Measurements from ENCODE around the gene STH. TPM values are rescaled to one million over a fixed set of nuclear protein-coding genes. Genes with fewer than 3 reads are reported as not detected.
A peak's percentile ranks its signal among the peaks of the same experiment; 100 is the strongest.

STH gene
- total RNA-seq, 1 donor from 2014 or later: not detected

GRCh38 chr17:46027976-46028325, 28.9 kb downstream of the STH start:
- ATAC-seq: no peak

- no peak for ATAC-seq
Observed at GRCh38 chr17:46028374-46028773, 29.3 kb downstream of the STH start.

GRCh38 chr17:46028981-46029565, 30.0 kb downstream of the STH start:
- ATAC-seq: no peak

GRCh38 chr17:46029627-46030026, 30.6 kb downstream of the STH start:
- ATAC-seq: no peak

- ATAC-seq: no peak
Observed at GRCh38 chr17:46030752-46031151, 31.7 kb downstream of the STH start.

- ATAC-seq: peak; percentile 9
Observed at GRCh38 chr17:46031440-46031839, 32.4 kb downstream of the STH start.

GRCh38 chr17:46031920-46032319, 32.9 kb downstream of the STH start:
- peak; percentile 28 for ATAC-seq

GRCh38 chr17:46032909-46033308, 33.9 kb downstream of the STH start:
- ATAC-seq: no peak

GRCh38 chr17:46033392-46033791, 34.3 kb downstream of the STH start:
- peak; percentile 8 for ATAC-seq

GRCh38 chr17:46035112-46035818, 36.2 kb downstream of the STH start:
- ATAC-seq: no peak

GRCh38 chr17:46036491-46036890, 37.4 kb downstream of the STH start:
- ATAC-seq: no peak

- ATAC-seq: no peak
Observed at GRCh38 chr17:46037722-46038255, 38.7 kb downstream of the STH start.

- ATAC-seq: no peak
Observed at GRCh38 chr17:46038414-46038813, 39.4 kb downstream of the STH start.

GRCh38 chr17:46038937-46039336, 39.9 kb downstream of the STH start:
- peak; percentile 7 for ATAC-seq

GRCh38 chr17:46039592-46040186, 40.6 kb downstream of the STH start:
- no peak for ATAC-seq

GRCh38 chr17:46042246-46042645, 43.2 kb downstream of the STH start:
- no peak for ATAC-seq

GRCh38 chr17:46042925-46043324, 43.9 kb downstream of the STH start:
- ATAC-seq: no peak

GRCh38 chr17:46043606-46044005, 44.6 kb downstream of the STH start:
- no peak for ATAC-seq

- ATAC-seq: peak; percentile 73
Observed at GRCh38 chr17:46044286-46044928, 45.4 kb downstream of the STH start.

- no peak for ATAC-seq
Observed at GRCh38 chr17:46044989-46045388, 45.9 kb downstream of the STH start.

- ATAC-seq: peak; percentile 48
Observed at GRCh38 chr17:46045639-46046038, 46.6 kb downstream of the STH start.

- no peak for ATAC-seq
Observed at GRCh38 chr17:46046957-46047356, 47.9 kb downstream of the STH start.

GRCh38 chr17:46047398-46047797, 48.3 kb downstream of the STH start:
- no peak for ATAC-seq

All from esophagus mucosa (tissue), 1 donor.